CD4-positive, alpha-beta memory T cell (primary cell): Measurements from ENCODE around the gene MARS2. TPM values are rescaled to one million over a fixed set of nuclear protein-coding genes. Genes with fewer than 3 reads are reported as not detected.

Experiments
- CTCF ChIA-PET: fragments of 350-600 bp; sonication (Branson Sonifier 250); formaldehyde crosslinking; loops from one replicate; lab custom pipeline; 2021; ENCODE audit warnings: inconsistent platforms; ENCODE audit not compliant: partially characterized antibody; lab: Charles Lee
- POLR2A ChIA-PET: fragments of 350-600 bp; sonication (Branson Sonifier 250); formaldehyde crosslinking; loops from one replicate; lab custom pipeline; 2021; ENCODE audit not compliant: partially characterized antibody; lab: Charles Lee
- DNase-seq, 5 donors: peaks; one replicate each; pipeline versions ENCODE4 v3.0.0 to v3.0.0-alpha.2; 2020 to 2022; ENCODE audit warnings: mixed read lengths in 1 of 5
- H3K27ac ChIP-seq: one replicate; pipeline ENCODE4 v1.7.0; 2013; ENCODE audit warnings: low read depth, low read length
- H3K27me3 ChIP-seq: 2 replicates; pipeline ENCODE4 v1.7.0; 2013; ENCODE audit warnings: mild to moderate bottlenecking, low read length, moderate library complexity; ENCODE audit not compliant: insufficient read depth
- H3K36me3 ChIP-seq: 2 replicates; pipeline ENCODE4 v1.7.0; 2013; ENCODE audit warnings: mild to moderate bottlenecking, low read length, moderate library complexity; ENCODE audit not compliant: insufficient read depth
- H3K4me1 ChIP-seq: 2 replicates; pipeline ENCODE4 v1.7.0; 2013; ENCODE audit warnings: mild to moderate bottlenecking, low read length, moderate library complexity; ENCODE audit not compliant: insufficient read depth
- H3K4me3 ChIP-seq, 2 donors: one replicate each; pipeline ENCODE4 v1.7.0; 2013; ENCODE audit warnings: low read length in 2 of 2, mild to moderate bottlenecking in 1 of 2
- H3K9me3 ChIP-seq, 2 donors: one replicate each; pipeline ENCODE4 v1.7.0; 2013; ENCODE audit warnings: low read length in 2 of 2, control low read depth in 1 of 2; ENCODE audit not compliant: control insufficient read depth in 1 of 2
- H3K27ac Mint-ChIP-seq, 7 donors: one replicate each; pipeline ENCODE4 v1.8.0; 2020 to 2021; ENCODE audit warnings: mixed read lengths in 7 of 7, mild to moderate bottlenecking in 6 of 7, inconsistent platforms in 3 of 7, moderate library complexity in 3 of 7
- H3K27me3 Mint-ChIP-seq, 2 donors: one replicate each; pipeline ENCODE4 v1.8.0; 2020 to 2021; ENCODE audit warnings: mixed read lengths in 2 of 2
- H3K36me3 Mint-ChIP-seq, 2 donors: one replicate each; pipeline ENCODE4 v1.8.0; 2020 to 2021; ENCODE audit warnings: mixed read lengths in 2 of 2, inconsistent platforms in 1 of 2, mild to moderate bottlenecking in 1 of 2
- H3K4me1 Mint-ChIP-seq, 4 donors: one replicate each; pipeline ENCODE4 v1.8.0; 2020 to 2021; ENCODE audit warnings: mixed read lengths in 4 of 4, mild to moderate bottlenecking in 1 of 4
- H3K4me3 Mint-ChIP-seq, 8 donors: one replicate each; pipeline ENCODE4 v1.8.0; 2020 to 2021; ENCODE audit warnings: mixed read lengths in 8 of 8, mild to moderate bottlenecking in 7 of 8, moderate library complexity in 6 of 8, inconsistent platforms in 3 of 8
- H3K9me3 Mint-ChIP-seq, 8 donors: one replicate each; pipeline ENCODE4 v1.8.0; 2020 to 2021; ENCODE audit warnings: mixed read lengths in 8 of 8, mild to moderate bottlenecking in 5 of 8, inconsistent platforms in 3 of 8, moderate library complexity in 1 of 8
- intact Hi-C: fragments of 100-400 bp; cut with micrococcal nuclease; formaldehyde crosslinking; loops from one replicate; pipeline ENCODE4 v1.15.1; 2023
- polyA plus RNA-seq, 2 donors: library from polyadenylated mRNA; unstranded; fragments of 300-500 nt; fragmentation: Illumina TruSeq; gene quantifications; one replicate each; pipeline ENCODE4 v1.2.3, GENCODE V29; 2021
- total RNA-seq, 2 experiments: library from RNA; stranded (reverse); gene quantifications; one replicate each; pipeline ENCODE4 v1.2.3, GENCODE V29; 2021

Gene MARS2
- total and polyA plus RNA-seq, 4 experiments from 2014 or later = 8.6 to 12.3 (median 11.1) TPM

GRCh38 chr2:197673106-197673505, 32.1 kb upstream of the MARS2 start:
- CTCF ChIA-PET = no interaction called here
- no peaks in the 10 kb centered on the region for H3K36me3 ChIP-seq
- H3K36me3 Mint-ChIP-seq = peaks cover 0 to 5% of the 10 kb centered on the region in 2 donors

GRCh38 chr2:197673606-197674005, 31.6 kb upstream of the MARS2 start:
- Mint-ChIP-seq H3K4me3 (no peak overlapping the region), H3K4me1 (no peaks in the 10 kb centered on the region), H3K27me3 (peaks cover 7 to 20% of the 10 kb centered on the region in 2 donors), H3K36me3 (peaks cover 0 to 5% of the 10 kb centered on the region in 2 donors), H3K27ac (no peak overlapping the region), H3K9me3 (peaks cover 0 to 5% (median 0%) of the 10 kb centered on the region in 8 donors)
- Histone ChIP-seq H3K27me3 (no peaks in the 10 kb centered on the region), H3K9me3 (no peaks in the 10 kb centered on the region), H3K27ac (no peak overlapping the region), H3K36me3 (no peaks in the 10 kb centered on the region), H3K4me3 (no peak overlapping the region), H3K4me1 (no peaks in the 10 kb centered on the region)
- CTCF ChIA-PET = no interaction called here
- intact Hi-C loops = no loop called here
- POLR2A ChIA-PET = no interaction called here
- DNase-seq = no peak

More at GRCh38 chr2:197673106-197673505, 32.1 kb upstream of the MARS2 start:
- Mint-ChIP-seq H3K4me3 (no peak overlapping the region), H3K27me3 (peaks cover 7 to 19% of the 10 kb centered on the region in 2 donors), H3K4me1 (no peaks in the 10 kb centered on the region), H3K9me3 (peaks cover 0 to 5% (median 0%) of the 10 kb centered on the region in 8 donors), H3K27ac (no peak overlapping the region)
- no peak overlapping the region for H3K4me3 ChIP-seq
- H3K27ac ChIP-seq = no peak overlapping the region
- H3K9me3 ChIP-seq = no peaks in the 10 kb centered on the region
- no peak for DNase-seq
- no peaks in the 10 kb centered on the region for H3K4me1 ChIP-seq
- intact Hi-C loops = no loop called here
- no peaks in the 10 kb centered on the region for H3K27me3 ChIP-seq
- POLR2A ChIA-PET = no interaction called here

GRCh38 chr2:197674060-197674459, 31.1 kb upstream of the MARS2 start:
- peaks cover 0 to 5% (median 0%) of the 10 kb centered on the region in 8 donors for H3K9me3 Mint-ChIP-seq
- peaks cover 5 to 22% of the 10 kb centered on the region in 2 donors for H3K27me3 Mint-ChIP-seq
- Histone ChIP-seq H3K27me3 (no peaks in the 10 kb centered on the region), H3K4me1 (no peaks in the 10 kb centered on the region), H3K9me3 (no peaks in the 10 kb centered on the region), H3K4me3 (no peak overlapping the region), H3K36me3 (no peaks in the 10 kb centered on the region), H3K27ac (no peak overlapping the region)
- H3K4me1 Mint-ChIP-seq = no peaks in the 10 kb centered on the region
- ChIA-PET CTCF (no interaction called here), POLR2A (no interaction called here)
- H3K4me3 Mint-ChIP-seq = no peak overlapping the region
- H3K27ac Mint-ChIP-seq = no peak overlapping the region
- peaks cover 0 to 5% of the 10 kb centered on the region in 2 donors for H3K36me3 Mint-ChIP-seq
- DNase-seq = no peak
- intact Hi-C loops = no loop called here

DNA sequence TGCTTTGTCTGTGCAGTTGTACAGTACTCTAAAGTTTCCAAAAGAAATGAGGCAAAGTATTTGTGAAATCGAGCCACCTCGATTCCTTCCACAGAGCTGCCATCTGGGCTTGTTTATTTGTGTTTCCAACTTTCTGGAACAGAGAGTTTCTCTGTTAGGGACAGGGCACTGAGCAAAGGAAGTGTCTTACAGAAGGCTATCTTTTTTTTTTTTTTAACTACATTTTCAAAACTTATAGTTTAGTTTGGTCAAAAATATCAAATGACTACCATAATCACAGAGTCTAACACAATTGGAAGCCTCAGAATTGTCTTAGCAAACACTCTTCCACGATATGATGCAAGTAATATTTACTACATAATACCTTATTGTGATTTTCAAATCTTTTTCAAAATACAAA, 30.6 kb upstream of the MARS2 start:
- intact Hi-C loops = no loop called here
- H3K4me3 ChIP-seq = no peak overlapping the region
- DNase-seq = no peak
- no peaks in the 10 kb centered on the region for H3K4me1 Mint-ChIP-seq
- CTCF ChIA-PET = no interaction called here
- H3K27me3 ChIP-seq = no peaks in the 10 kb centered on the region
- no peak overlapping the region for H3K4me3 Mint-ChIP-seq
- H3K4me1 ChIP-seq = no peaks in the 10 kb centered on the region
- peaks cover 4 to 23% of the 10 kb centered on the region in 2 donors for H3K27me3 Mint-ChIP-seq
- H3K9me3 Mint-ChIP-seq = peaks cover 0 to 3% (median 0%) of the 10 kb centered on the region in 8 donors
- H3K36me3 Mint-ChIP-seq = peaks cover 0 to 5% of the 10 kb centered on the region in 2 donors
- POLR2A ChIA-PET = interaction anchor here (0.6 kb wide), 1 partner anchor 875 kb away, joined by 3 read pairs; the partner anchor contains the start of gene GTF3C3
- no peak overlapping the region for H3K27ac ChIP-seq
- no peaks in the 10 kb centered on the region for H3K9me3 ChIP-seq
- no peaks in the 10 kb centered on the region for H3K36me3 ChIP-seq
- no peak overlapping the region for H3K27ac Mint-ChIP-seq

- DNase-seq = no peak
- peaks cover 4 to 25% of the 10 kb centered on the region in 2 donors for H3K27me3 Mint-ChIP-seq
Observed at GRCh38 chr2:197675246-197675645, 29.9 kb upstream of the MARS2 start, which contains the start of gene RFTN2. Gene RFTN2 (minus strand): TSS chr2:197675587. CDS start chr2:197675458, 129 bp downstream.

GRCh38 chr2:197675711-197676188, 29.4 kb upstream of the MARS2 start:
- Mint-ChIP-seq H3K4me3 (no peak overlapping the region), H3K27ac (no peak overlapping the region), H3K27me3 (peaks cover 4 to 25% of the 10 kb centered on the region in 2 donors), H3K9me3 (no peaks in the 10 kb centered on the region), H3K36me3 (peaks cover 0 to 3% of the 10 kb centered on the region in 2 donors), H3K4me1 (no peaks in the 10 kb centered on the region)
- intact Hi-C loops = no loop called here
- CTCF ChIA-PET = no interaction called here
- no peak for DNase-seq
- Histone ChIP-seq H3K4me3 (no peak overlapping the region), H3K36me3 (no peaks in the 10 kb centered on the region), H3K9me3 (no peaks in the 10 kb centered on the region), H3K27ac (no peak overlapping the region), H3K27me3 (no peaks in the 10 kb centered on the region), H3K4me1 (no peaks in the 10 kb centered on the region)
- POLR2A ChIA-PET = no interaction called here

More at GRCh38 chr2:197675246-197675645, 29.9 kb upstream of the MARS2 start, which contains the start of gene RFTN2:
- H3K9me3 Mint-ChIP-seq = no peaks in the 10 kb centered on the region
- Histone ChIP-seq H3K9me3 (no peaks in the 10 kb centered on the region), H3K4me3 (no peak within 1 kb of the TSS), H3K4me1 (no peaks in the 10 kb centered on the region), H3K27me3 (no peaks in the 10 kb centered on the region), H3K36me3 (no peaks in the 10 kb centered on the region), H3K27ac (no peak within 1 kb of the TSS)
- no peak within 1 kb of the TSS for H3K4me3 Mint-ChIP-seq
- no peak within 1 kb of the TSS for H3K27ac Mint-ChIP-seq
- ChIA-PET POLR2A (no interaction called here), CTCF (no interaction called here)
- no peaks in the 10 kb centered on the region for H3K4me1 Mint-ChIP-seq
- H3K36me3 Mint-ChIP-seq = peaks cover 0 to 5% of the 10 kb centered on the region in 2 donors
- intact Hi-C loops = no loop called here

GRCh38 chr2:197677056-197677455, 28.1 kb upstream of the MARS2 start:
- no peak for DNase-seq
- no peak overlapping the region for H3K4me3 Mint-ChIP-seq
- no peaks in the 10 kb centered on the region for H3K9me3 ChIP-seq
- peaks cover 1 to 18% of the 10 kb centered on the region in 2 donors for H3K27me3 Mint-ChIP-seq
- H3K4me1 ChIP-seq = no peaks in the 10 kb centered on the region
- no peaks in the 10 kb centered on the region for H3K36me3 ChIP-seq
- ChIA-PET POLR2A (no interaction called here), CTCF (no interaction called here)
- H3K27ac Mint-ChIP-seq = no peak overlapping the region
- intact Hi-C loops = no loop called here
- no peaks in the 10 kb centered on the region for H3K9me3 Mint-ChIP-seq
- H3K4me1 Mint-ChIP-seq = no peaks in the 10 kb centered on the region
- H3K4me3 ChIP-seq = no peak overlapping the region
- no peak overlapping the region for H3K27ac ChIP-seq
- no peaks in the 10 kb centered on the region for H3K36me3 Mint-ChIP-seq
- no peaks in the 10 kb centered on the region for H3K27me3 ChIP-seq
